Fibroblast of the aortic adventitia (primary cell): ENCODE results near the gene IST1. TPM values are rescaled to one million over a fixed set of nuclear protein-coding genes. Genes with fewer than 3 reads are reported as not detected.

Experiments used
- DNase-seq: peaks from one replicate; pipeline ENCODE4 v3.0.0-alpha.2; 2010; ENCODE audit warnings: low read depth
- H3K4me3 ChIP-seq: 2 replicates; pipeline ENCODE4 v1.5.1; 2011; ENCODE audit warnings: low read depth, mild to moderate bottlenecking, control low read depth, low read length, moderate library complexity
- total RNA-seq: library from RNA; depleted of rRNA; stranded (reverse); fragments of >200 nt; gene quantifications from 2 replicates; pipeline ENCODE4 v1.2.3, GENCODE V29; 2012; ENCODE audit warnings: low replicate concordance
- TF ChIP-seq, protein P1 (sequence below): IDR thresholded peaks from 2 replicates; pipeline ENCODE4 v1.5.1; 2011; ENCODE audit warnings: mild to moderate bottlenecking, low read length, control low read depth, inconsistent platforms; ENCODE audit not compliant: insufficient read depth

The IST1 gene
- 172 and 273 TPM in 2 replicates for total RNA-seq

DNA sequence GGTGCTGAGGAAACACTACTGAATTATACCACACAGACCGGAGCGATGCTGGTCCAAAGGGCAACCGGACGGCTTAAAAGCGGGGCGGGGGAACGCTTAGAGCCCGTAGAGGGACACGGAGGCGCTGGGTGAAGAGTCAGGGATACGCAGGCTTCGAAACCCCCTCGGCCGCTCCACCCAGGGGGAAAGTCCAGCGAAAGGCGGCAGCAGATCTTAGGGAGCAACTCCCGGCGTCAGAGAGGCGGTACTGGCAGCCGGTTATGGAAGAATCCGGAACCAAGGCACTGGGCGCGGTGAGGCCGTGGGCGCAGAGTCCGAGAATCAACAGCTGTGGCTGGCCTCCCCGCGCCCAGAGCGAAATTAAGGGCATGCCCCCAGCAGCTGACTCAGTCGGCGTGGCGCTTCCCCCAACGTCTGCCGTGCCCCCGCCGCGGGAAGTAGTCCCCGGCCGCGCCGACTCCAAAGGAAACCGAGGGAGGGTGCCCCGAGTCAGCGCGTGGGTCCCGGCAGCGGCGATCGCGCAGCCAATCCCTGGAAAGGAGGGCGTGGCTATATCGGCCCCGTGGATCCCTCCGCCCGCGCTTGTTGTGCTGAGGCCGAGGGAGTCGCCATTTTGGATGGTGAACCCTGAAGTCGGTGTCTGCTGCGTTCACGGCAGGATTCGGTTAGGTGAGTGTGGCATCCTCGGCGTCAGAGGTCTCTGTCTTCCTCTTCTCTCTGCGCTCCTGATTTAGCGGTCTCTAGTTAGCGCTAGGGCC is at the start of gene IST1:
TSS of gene IST1 (plus strand) at position 611 of the 758 bp plus-strand sequence. CDS start 20,110 bp downstream, outside the sequence.
- peak; percentile 99 for DNase-seq
- TF ChIP-seq, protein P1, sequence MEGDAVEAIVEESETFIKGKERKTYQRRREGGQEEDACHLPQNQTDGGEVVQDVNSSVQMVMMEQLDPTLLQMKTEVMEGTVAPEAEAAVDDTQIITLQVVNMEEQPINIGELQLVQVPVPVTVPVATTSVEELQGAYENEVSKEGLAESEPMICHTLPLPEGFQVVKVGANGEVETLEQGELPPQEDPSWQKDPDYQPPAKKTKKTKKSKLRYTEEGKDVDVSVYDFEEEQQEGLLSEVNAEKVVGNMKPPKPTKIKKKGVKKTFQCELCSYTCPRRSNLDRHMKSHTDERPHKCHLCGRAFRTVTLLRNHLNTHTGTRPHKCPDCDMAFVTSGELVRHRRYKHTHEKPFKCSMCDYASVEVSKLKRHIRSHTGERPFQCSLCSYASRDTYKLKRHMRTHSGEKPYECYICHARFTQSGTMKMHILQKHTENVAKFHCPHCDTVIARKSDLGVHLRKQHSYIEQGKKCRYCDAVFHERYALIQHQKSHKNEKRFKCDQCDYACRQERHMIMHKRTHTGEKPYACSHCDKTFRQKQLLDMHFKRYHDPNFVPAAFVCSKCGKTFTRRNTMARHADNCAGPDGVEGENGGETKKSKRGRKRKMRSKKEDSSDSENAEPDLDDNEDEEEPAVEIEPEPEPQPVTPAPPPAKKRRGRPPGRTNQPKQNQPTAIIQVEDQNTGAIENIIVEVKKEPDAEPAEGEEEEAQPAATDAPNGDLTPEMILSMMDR, result no peak
- H3K4me3 ChIP-seq, result peak within 1 kb of the TSS; percentile 87

DNA sequence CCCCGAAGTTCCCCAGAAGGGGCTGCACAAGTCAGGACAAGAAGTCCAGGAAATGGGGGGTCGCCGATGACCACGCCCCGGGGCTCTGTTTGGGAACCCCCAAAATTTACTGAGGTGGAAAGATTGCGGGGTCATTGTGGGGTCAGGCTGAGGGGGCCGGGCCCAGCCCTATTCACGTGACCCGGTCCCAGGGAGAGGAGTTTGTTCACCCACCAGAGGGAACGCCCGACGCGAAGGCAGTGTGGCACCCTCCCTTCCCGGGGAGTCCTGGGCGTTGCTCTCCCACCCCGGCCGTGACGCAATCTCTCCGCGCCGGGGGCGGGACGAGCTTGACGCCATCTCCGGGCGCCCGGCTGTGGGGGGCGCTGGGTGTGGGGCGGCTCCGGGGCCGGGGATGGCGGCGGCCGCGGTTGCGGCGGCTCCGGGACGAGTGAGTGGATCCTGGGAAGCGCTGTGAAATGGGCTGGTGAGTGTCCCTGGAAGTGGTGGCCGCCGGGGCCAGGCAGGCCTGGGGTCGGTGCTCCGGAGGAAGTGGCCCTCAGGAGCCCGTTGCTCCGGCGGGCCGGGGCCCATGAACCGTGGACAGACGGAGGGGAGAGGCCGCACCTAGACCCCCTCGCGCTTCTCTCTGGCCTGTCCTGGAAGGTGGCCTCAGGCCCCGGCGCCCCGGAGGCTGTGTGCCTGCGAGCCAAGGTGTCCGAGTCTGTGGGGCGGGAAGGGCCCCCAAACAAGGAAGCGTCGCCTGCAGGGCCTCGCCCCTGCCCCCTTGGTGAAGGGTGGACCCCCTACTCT is 49.5 kb upstream of the IST1 start, which contains the start of gene ATXN1L:
TSS of gene ATXN1L (plus strand) at position 338 of the 792 bp plus-strand sequence. CDS start 3,765 bp downstream, outside the sequence.
- DNase-seq, result peak; percentile 92
- peak within 1 kb of the TSS; percentile 91 for H3K4me3 ChIP-seq
- TF ChIP-seq, protein P1, result no peak

DNA sequence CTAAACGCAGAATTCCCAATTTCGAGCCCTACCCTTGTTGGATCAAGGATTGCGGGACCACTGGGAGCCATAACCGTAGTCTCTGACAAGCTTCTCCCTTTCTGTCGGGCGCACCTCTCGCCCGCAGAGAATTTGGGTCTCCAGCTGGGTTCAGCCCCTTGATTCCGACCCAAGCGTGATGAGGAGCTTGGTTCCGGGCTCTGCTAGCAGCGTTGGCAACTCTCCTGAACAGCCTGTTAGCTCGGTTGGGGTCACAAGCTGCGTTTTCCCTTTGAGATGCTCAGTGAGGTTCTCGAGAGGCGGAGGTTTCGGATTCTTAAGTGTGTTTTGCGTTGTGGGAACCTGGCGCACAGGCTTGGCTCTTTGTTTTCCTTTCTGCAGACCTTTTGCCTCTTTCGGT is 48.9 kb upstream of the IST1 start:
- TF ChIP-seq, protein P1, result no peak
- peak overlapping the region; percentile 91 for H3K4me3 ChIP-seq
- DNase-seq, result peak; percentile 27

DNA sequence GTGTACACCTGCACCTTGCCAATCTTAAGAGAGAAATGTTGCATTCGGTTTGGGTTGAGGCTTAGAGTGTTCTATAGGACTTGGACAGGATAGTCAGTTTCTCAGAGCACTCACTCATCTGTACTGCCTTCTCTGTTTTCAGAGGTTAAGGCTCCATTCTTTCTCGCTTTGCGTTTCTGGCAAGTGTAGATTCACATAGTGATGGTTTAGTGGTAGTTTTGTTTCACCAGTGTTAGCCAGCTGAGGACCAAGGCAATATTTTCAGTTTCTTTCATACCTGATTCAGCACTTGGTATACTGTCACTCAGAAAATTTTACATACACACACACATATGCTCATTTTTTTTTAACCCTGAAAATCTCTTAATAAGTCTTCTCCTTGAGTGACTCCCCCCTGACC is 48.2 kb upstream of the IST1 start:
- TF ChIP-seq, protein P1, result no peak
- H3K4me3 ChIP-seq, result peak overlapping the region; percentile 91
- DNase-seq, result no peak

DNA sequence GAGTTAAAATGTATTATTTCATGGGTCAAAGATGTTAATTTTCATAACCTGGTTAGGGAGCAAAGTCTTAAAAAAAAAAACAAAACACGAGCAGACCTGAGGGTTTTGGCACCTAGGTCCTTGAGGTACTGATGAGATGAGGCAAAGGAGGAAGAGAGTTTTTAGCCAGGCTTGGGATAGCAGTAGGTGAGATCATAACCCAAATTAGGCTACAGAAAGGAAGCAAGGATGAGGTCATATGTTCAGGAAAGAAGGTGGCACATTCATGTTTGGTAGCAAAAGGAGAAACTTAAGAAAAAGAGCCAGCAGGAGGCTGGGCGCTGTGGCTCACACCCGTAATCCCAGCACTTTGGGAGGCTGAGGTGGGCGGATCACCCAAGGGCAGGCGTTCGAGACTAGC is 46.7 kb upstream of the IST1 start:
- TF ChIP-seq, protein P1, result no peak
- no peak overlapping the region for H3K4me3 ChIP-seq
- DNase-seq, result no peak

DNA sequence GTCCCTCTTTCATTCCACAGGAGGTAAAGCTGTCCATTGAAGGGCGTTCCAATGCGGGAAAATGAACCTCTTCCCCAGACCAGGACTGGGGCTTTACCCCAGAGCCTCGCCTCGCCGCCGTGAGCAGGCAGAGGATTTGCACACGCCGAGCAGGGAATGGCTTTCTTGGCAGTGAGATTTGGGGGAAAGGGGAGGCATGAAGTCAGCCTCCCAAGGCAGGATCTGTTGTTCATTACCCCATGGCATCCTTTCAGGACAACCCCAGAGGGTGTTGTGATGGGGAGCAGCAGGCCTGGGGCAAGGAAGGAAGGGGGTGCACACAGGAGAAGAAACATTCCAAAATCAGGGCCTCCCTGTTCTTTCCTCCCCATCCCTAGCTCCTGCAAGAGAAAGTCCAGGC is 43.6 kb upstream of the IST1 start:
- no peak for DNase-seq
- H3K4me3 ChIP-seq, result no peak overlapping the region
- TF ChIP-seq, protein P1, result no peak
